OCI-LY3 (cell line): ENCODE data around the gene HDHD2.
"Not testable (repeated sequence)": the region's sequence is repeated elsewhere in the genome, so short reads cannot be mapped to it uniquely, and the experiment has no call there.

Experiments used
- H2AFZ ChIP-seq: fragments of 200-600, 300-600 bp; shearing (Covaris generic); 2 replicates; pipeline ENCODE4 v1.6.0; 2014; ENCODE audit warnings: antibody characterized with exemption, low read depth, low read length
- H3K27ac ChIP-seq: fragments of 200-600, 300-600 bp; sonication (generic); 2 replicates; pipeline ENCODE4 v1.5.1; 2014; ENCODE audit warnings: mild to moderate bottlenecking, low read length, moderate library complexity, mixed read lengths
- H3K27me3 ChIP-seq: fragments of 200-600, 300-600 bp; sonication (generic); 2 replicates; pipeline ENCODE4 v1.6.1; 2014; ENCODE audit warnings: low read depth, low read length, mixed read lengths
- H3K36me3 ChIP-seq: fragments of 200-600, 300-600 bp; sonication (generic); replicated peaks from 2 replicates; pipeline ENCODE3; 2014; ENCODE audit warnings: low read depth, low read length, mixed read lengths
- H3K4me1 ChIP-seq: fragments of 300-600, 200-600 bp; sonication (generic); 2 replicates; pipeline ENCODE4 v1.6.1; 2014; ENCODE audit warnings: low read length, mixed read lengths
- H3K4me2 ChIP-seq: fragments of 200-600, 300-600 bp; sonication (generic); 2 replicates; pipeline ENCODE4 v1.6.1; 2014; ENCODE audit warnings: low read length, mixed read lengths
- H3K4me3 ChIP-seq: fragments of 300-600, 200-600 bp; sonication (generic); 2 replicates; pipeline ENCODE4 v1.5.1; 2014; ENCODE audit warnings: antibody characterized with exemption, mild to moderate bottlenecking, low read length, moderate library complexity
- H3K79me2 ChIP-seq: fragments of 300-600, 200-600 bp; shearing (Covaris generic); 2 replicates; pipeline ENCODE4 v1.6.1; 2014; ENCODE audit warnings: mild to moderate bottlenecking, low read length, mixed read lengths
- H3K9ac ChIP-seq: fragments of 300-600, 200-600 bp; shearing (Covaris generic); 2 replicates; pipeline ENCODE4 v1.6.0; 2014; ENCODE audit warnings: mild to moderate bottlenecking, low read length, moderate library complexity
- H3K9me3 ChIP-seq: fragments of 200-600, 300-600 bp; shearing (Covaris generic); 2 replicates; pipeline ENCODE4 v1.6.1; 2014; ENCODE audit warnings: low read length, mixed read lengths; ENCODE audit not compliant: insufficient read depth
- H4K20me1 ChIP-seq: fragments of 200-600, 300-600 bp; sonication (generic); 2 replicates; pipeline ENCODE4 v1.6.1; 2016; ENCODE audit warnings: low read length, mixed read lengths; ENCODE audit not compliant: insufficient read depth
- EZH2phosphoT487 ChIP-seq: fragments of 200-600 bp; shearing (Covaris generic); IDR thresholded peaks from 2 replicates; pipeline ENCODE4 v1.6.1; 2018; ENCODE audit warnings: antibody characterized with exemption, mixed run types, low read depth
- TF ChIP-seq, protein P1 (sequence below): fragments of 200-600, 300-600 bp; sonication (generic); IDR thresholded peaks from 2 replicates; pipeline ENCODE4 v1.5.1; 2014; ENCODE audit warnings: antibody characterized with exemption, low read length, low read depth

Gene HDHD2

DNA sequence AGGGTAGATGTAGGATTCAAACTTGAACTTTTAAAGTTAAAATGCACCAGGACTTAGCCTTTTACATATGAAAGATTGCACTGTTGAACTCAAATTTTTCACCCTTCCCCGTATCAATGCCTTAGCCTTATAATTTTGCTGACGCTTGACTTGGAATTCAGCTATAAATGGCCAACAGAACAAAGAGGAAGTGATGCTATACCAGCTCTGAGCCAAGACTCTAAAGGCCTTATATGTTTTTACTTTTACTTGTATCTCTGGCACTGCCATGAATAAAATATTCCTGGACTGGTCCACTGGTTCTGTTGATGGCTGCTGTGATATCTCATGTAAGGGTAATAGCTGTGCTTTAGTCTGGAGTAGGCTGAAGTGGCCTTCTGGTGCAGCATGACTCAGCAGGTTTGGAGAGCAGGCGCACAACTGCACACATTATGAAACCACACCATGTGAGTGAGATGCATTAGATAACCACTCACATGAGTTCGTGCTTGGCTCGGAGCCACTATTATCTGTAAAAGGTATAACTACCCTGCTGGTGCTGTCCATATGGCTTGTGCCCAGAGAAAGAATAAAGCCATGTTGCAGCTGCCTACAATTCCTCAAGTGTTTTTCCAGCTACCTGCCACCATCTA is 34.2 kb upstream of the HDHD2 start:
- peaks cover 12% of the 10 kb centered on the region for H3K4me1 ChIP-seq
- no peaks in the 10 kb centered on the region for H3K79me2 ChIP-seq
- no peak overlapping the region for H3K4me3 ChIP-seq
- H4K20me1 ChIP-seq: 0 out of 2 replicates have a peak, but pooled peaks cover 4% of the 10 kb centered on the region
- TF ChIP-seq, protein P1, sequence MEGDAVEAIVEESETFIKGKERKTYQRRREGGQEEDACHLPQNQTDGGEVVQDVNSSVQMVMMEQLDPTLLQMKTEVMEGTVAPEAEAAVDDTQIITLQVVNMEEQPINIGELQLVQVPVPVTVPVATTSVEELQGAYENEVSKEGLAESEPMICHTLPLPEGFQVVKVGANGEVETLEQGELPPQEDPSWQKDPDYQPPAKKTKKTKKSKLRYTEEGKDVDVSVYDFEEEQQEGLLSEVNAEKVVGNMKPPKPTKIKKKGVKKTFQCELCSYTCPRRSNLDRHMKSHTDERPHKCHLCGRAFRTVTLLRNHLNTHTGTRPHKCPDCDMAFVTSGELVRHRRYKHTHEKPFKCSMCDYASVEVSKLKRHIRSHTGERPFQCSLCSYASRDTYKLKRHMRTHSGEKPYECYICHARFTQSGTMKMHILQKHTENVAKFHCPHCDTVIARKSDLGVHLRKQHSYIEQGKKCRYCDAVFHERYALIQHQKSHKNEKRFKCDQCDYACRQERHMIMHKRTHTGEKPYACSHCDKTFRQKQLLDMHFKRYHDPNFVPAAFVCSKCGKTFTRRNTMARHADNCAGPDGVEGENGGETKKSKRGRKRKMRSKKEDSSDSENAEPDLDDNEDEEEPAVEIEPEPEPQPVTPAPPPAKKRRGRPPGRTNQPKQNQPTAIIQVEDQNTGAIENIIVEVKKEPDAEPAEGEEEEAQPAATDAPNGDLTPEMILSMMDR: no peak
- no peak for TF ChIP-seq EZH2phosphoT487
- no peak overlapping the region for H2AFZ ChIP-seq
- H3K9ac ChIP-seq: no peak overlapping the region
- peaks cover 7% of the 10 kb centered on the region for H3K36me3 ChIP-seq
- H3K9me3 ChIP-seq: peaks cover 35% of the 10 kb centered on the region
- H3K27ac ChIP-seq: no peak overlapping the region
- no peak overlapping the region for H3K4me2 ChIP-seq
- peaks cover 6% of the 10 kb centered on the region; the same call in 1 of the 2 replicates for H3K27me3 ChIP-seq

DNA sequence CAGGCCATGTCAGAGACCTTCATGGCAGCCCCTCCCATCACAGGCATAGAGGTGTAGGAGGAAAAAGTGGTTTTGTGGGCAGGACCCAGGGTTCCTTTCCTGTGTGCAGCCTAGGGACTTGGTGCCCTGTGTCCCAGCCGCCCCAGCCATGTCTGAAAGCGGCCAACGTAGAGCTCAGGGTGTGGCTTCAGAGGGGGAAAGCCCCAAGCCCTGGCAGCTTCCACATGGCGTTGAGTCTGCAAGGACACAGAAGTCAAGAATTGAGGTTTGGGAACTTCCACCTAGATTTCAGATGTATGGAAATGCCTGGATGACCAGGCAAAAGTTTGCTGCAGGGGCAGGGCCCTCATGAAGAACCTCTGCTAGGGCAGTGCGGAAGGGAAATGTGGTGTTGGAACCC is 31.9 kb upstream of the HDHD2 start:
- Histone ChIP-seq H3K9me3 (peaks cover 34% of the 10 kb centered on the region), H3K4me1 (peaks cover 12% of the 10 kb centered on the region)
- H3K27me3 ChIP-seq, H2AFZ ChIP-seq, H3K27ac ChIP-seq, H4K20me1 ChIP-seq, H3K9ac ChIP-seq, H3K4me3 ChIP-seq, H3K79me2 ChIP-seq, H3K36me3 ChIP-seq, H3K4me2 ChIP-seq: not testable (repeated sequence)

DNA sequence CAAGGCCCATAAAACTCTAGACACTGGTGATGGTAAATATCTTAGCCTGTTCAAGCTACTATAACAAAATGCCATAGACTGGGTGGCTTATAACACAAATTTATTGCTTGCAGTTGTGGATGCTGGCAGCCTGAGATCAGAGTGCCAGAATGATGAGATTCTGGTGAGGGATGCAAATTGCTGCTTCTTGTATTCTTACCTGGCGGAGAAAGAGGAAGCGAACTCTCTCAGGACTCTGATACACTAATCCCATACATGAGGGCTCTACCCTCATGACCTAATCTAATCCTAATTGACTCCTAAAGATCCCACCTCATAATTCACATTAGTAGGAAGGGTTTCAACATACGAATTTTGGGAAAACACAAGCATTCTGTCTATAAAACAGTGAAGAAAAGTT is 30.5 kb upstream of the HDHD2 start:
- TF ChIP-seq, protein P1: no peak
- no peak for TF ChIP-seq EZH2phosphoT487
- H3K36me3 ChIP-seq: peaks cover 7% of the 10 kb centered on the region
- no peak overlapping the region for H2AFZ ChIP-seq
- no peaks in the 10 kb centered on the region for H3K27me3 ChIP-seq
- peaks cover 4% of the 10 kb centered on the region for H3K79me2 ChIP-seq
- peaks cover 12% of the 10 kb centered on the region for H3K4me1 ChIP-seq
- H3K27ac ChIP-seq: no peak overlapping the region
- H3K4me2 ChIP-seq: no peak overlapping the region
- H3K9ac ChIP-seq: no peak overlapping the region
- 0 out of 2 replicates have a peak, but pooled peaks cover 4% of the 10 kb centered on the region for H4K20me1 ChIP-seq
- no peak overlapping the region for H3K4me3 ChIP-seq
- peaks cover 24% of the 10 kb centered on the region for H3K9me3 ChIP-seq

DNA sequence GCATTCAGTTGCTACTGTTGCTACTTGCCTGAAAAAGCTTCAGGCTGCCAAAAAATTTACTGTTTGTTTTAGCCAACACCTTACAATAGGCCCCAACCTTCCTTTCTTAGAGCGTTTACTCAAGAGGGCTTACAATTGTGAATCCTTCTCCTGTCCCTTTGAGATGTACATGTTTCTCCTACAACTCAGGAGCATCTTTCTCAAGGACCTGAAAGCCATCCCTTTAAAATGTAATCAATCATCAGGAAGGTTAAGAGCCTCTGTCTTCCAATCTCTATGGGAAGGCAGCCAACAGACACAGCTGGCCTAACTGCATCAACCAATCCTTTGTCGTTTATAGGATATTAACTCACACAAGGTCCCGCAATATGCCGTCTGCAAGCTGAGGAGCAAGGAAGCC is 29.2 kb upstream of the HDHD2 start:
- Histone ChIP-seq H2AFZ (no peak overlapping the region), H3K9me3 (peaks cover 12% of the 10 kb centered on the region), H3K27ac (no peak overlapping the region), H3K4me2 (no peak overlapping the region), H3K79me2 (peaks cover 16% of the 10 kb centered on the region), H4K20me1 (peaks cover 12% of the 10 kb centered on the region), H3K36me3 (no peaks in the 10 kb centered on the region), H3K4me3 (no peak overlapping the region), H3K4me1 (peaks cover 19% of the 10 kb centered on the region), H3K27me3 (no peaks in the 10 kb centered on the region), H3K9ac (no peak overlapping the region)
- TF ChIP-seq, protein P1: no peak
- no peak for TF ChIP-seq EZH2phosphoT487
